ENCODE results near the gene ELAVL1. TPM values are rescaled to one million over a fixed set of nuclear protein-coding genes. Genes with fewer than 3 reads are reported as not detected.

ELAVL1 gene
- total and polyA plus RNA-seq, 2 donors (not counting 1 experiment from before 2014, with no cell fraction given), result 21.8 to 63.5 TPM

DNA sequence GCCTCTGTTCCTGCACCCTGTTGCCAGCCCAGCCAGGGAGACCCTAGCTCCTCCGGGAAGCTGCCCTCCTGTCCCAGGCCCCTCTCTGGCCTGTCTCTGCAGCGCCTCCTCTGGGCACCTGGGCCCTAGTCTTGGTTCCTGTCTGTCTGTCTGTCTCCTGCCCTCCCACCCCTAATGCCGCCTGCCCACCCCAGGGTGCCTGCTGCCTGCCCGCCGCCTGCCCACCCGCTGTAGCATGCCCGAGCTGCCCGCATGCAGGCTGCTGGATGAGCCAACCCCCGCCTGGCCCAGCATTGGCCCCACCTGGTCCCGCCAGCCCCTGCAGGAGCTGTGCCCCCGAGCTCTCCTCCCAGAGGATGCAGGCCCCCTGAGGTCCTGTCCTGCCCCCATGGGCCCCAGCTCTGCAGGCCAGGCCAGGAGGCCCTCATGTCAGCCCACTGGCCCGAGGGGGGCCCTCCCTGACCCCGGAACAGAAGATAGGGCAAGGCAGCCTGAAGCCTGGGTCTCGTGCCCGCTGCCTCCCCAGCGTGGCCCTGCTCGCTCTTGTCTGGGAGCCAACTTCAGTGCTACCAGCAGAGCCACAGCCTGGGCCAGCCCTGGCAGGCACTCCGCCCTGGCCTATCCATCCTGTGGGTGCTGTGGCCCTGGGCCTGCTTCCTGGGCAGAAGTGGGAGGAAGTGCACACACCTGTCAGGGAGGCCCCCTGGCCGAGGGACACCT lies 96.5 kb downstream of the ELAVL1 start:
- intact Hi-C loops (cut with micrococcal nuclease), result no loop called here
- Histone ChIP-seq H3K27me3 (replicated peaks in 1 of 4; ENCODE audit: control extremely low read depth in 1 of 4, control insufficient read depth in 3 of 4, insufficient read depth in 4 of 4, low read length in 3 of 4) (no peaks in the 10 kb centered on the region), H3K9me3 (ENCODE audit: control extremely low read depth in 1 of 3, control insufficient read depth in 2 of 3, insufficient read depth in 1 of 3, low read length in 2 of 3) (no peaks in the 10 kb centered on the region), H3K4me2 (replicated peaks; ENCODE audit: low read depth, low read length, poor library complexity, severe bottlenecking) (no peak overlapping the region), H2AFZ (ENCODE audit: insufficient read depth, low read depth, low read length, poor library complexity, severe bottlenecking) (no peak overlapping the region), H3K4me1 (ENCODE audit: control insufficient read depth in 2 of 2, insufficient read depth in 2 of 2, low read length in 2 of 2) (peaks cover 12 to 13% of the 10 kb centered on the region in 2 donors), H4K20me1 (ENCODE audit: control insufficient read depth, insufficient read depth, low read length, poor library complexity, severe bottlenecking) (peaks cover 94% of the 10 kb centered on the region), H3K27ac (ENCODE audit: low read length in 2 of 2) (no peak overlapping the region), H3K9ac (ENCODE audit: low read length) (no peak overlapping the region), H3K4me3 (ENCODE audit: control extremely low read depth in 1 of 5, extremely low read depth in 1 of 5, insufficient read depth in 1 of 5, low read depth in 2 of 5, low read length in 4 of 5) (no peak overlapping the region), H3K79me2 (ENCODE audit: control insufficient read depth, insufficient read depth, low read length) (peaks cover 40% of the 10 kb centered on the region), H3K36me3 (replicated peaks in 1 of 2; ENCODE audit: control extremely low read depth in 1 of 2, control insufficient read depth in 1 of 2, extremely low read depth in 1 of 2, insufficient read depth in 2 of 2, low read length in 1 of 2) (peaks cover 3 to 41% of the 10 kb centered on the region in 2 experiments)
- no peaks in the 10 kb centered on the region for H3K27me3 Mint-ChIP-seq
- H3K4me1 Mint-ChIP-seq, result peaks cover 18% of the 10 kb centered on the region
- no peak overlapping the region for H3K4me3 Mint-ChIP-seq
- POLR2A ChIA-PET, result interaction anchor here (0.6 kb wide), 2 partner anchors 46 to 158 kb away, joined by 3 to 5 read pairs; no protein-coding TSS in a partner anchor
- CTCF ChIA-PET, result interaction anchor here (1.3 kb wide), 1 partner anchor 9 kb away, joined by 3 read pairs; no protein-coding TSS in a partner anchor
- peak; percentile 22 for DNase-seq
- H3K9me3 Mint-ChIP-seq (ENCODE audit: insufficient read depth), result no peaks in the 10 kb centered on the region
- TF ChIP-seq EZH2 (IDR thresholded peaks at IDR 0.05; ENCODE audit: borderline replicate concordance, insufficient read depth, low read depth, low read length, poor library complexity, severe bottlenecking), result no peak
- TF ChIP-seq, protein P1, sequence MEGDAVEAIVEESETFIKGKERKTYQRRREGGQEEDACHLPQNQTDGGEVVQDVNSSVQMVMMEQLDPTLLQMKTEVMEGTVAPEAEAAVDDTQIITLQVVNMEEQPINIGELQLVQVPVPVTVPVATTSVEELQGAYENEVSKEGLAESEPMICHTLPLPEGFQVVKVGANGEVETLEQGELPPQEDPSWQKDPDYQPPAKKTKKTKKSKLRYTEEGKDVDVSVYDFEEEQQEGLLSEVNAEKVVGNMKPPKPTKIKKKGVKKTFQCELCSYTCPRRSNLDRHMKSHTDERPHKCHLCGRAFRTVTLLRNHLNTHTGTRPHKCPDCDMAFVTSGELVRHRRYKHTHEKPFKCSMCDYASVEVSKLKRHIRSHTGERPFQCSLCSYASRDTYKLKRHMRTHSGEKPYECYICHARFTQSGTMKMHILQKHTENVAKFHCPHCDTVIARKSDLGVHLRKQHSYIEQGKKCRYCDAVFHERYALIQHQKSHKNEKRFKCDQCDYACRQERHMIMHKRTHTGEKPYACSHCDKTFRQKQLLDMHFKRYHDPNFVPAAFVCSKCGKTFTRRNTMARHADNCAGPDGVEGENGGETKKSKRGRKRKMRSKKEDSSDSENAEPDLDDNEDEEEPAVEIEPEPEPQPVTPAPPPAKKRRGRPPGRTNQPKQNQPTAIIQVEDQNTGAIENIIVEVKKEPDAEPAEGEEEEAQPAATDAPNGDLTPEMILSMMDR (IDR thresholded peaks at IDR 0.05), result no peak
- H3K27ac Mint-ChIP-seq, result no peak overlapping the region
- ATAC-seq (ENCODE audit: low read depth), result no peak
- 93% methylated on average over 19 of the region's 19 CpGs for WGBS (ENCODE audit: insufficient coverage)

Other genes with a start within 250 kb of the ELAVL1 start
- gene CLEC4M, start 242.4 kb downstream of the ELAVL1 start, total RNA-seq, result 0.52 TPM in 1 of 2 replicates, not detected in the other
- gene CLEC4M, start 242.4 kb downstream of the ELAVL1 start, polyA plus RNA-seq, result 0.10 TPM in 1 of 2 replicates, not detected in the other
- gene EVI5L, start 175.4 kb downstream of the ELAVL1 start, total RNA-seq, result 11.2 and 11.8 TPM in 2 replicates
- 6.1 and 7.9 TPM in 2 replicates for gene EVI5L, start 175.4 kb downstream of the ELAVL1 start, polyA plus RNA-seq
- gene PRR36, start 131.3 kb downstream of the ELAVL1 start, total RNA-seq, result not detected in 2 replicates
- gene PRR36, start 131.3 kb downstream of the ELAVL1 start, polyA plus RNA-seq, result 0.01 and 0.04 TPM in 2 replicates
- gene LRRC8E, start 117.1 kb downstream of the ELAVL1 start, total RNA-seq, result not detected in 2 replicates
- gene LRRC8E, start 117.1 kb downstream of the ELAVL1 start, polyA plus RNA-seq, result not detected in 2 replicates
- 71.9 and 76.3 TPM in 2 replicates for gene MAP2K7, start 101.8 kb downstream of the ELAVL1 start, total RNA-seq
- 56.0 and 79.7 TPM in 2 replicates for gene MAP2K7, start 101.8 kb downstream of the ELAVL1 start, polyA plus RNA-seq
- 0.22 TPM in 1 of 2 replicates, not detected in the other for gene TGFBR3L, start 90.8 kb downstream of the ELAVL1 start, total RNA-seq
- gene TGFBR3L, start 90.8 kb downstream of the ELAVL1 start, polyA plus RNA-seq, result 0.21 and 0.22 TPM in 2 replicates
- gene SNAPC2, start 85.3 kb downstream of the ELAVL1 start, total RNA-seq, result 19.3 and 19.9 TPM in 2 replicates
- 19.5 and 21.7 TPM in 2 replicates for gene SNAPC2, start 85.3 kb downstream of the ELAVL1 start, polyA plus RNA-seq
- gene CTXN1, start 79.5 kb downstream of the ELAVL1 start, total RNA-seq, result not detected in 2 replicates
- gene CTXN1, start 79.5 kb downstream of the ELAVL1 start, polyA plus RNA-seq, result not detected in 2 replicates
- 62.1 and 66.5 TPM in 2 replicates for gene TIMM44, start 62.0 kb downstream of the ELAVL1 start, total RNA-seq
- 48.9 and 72.2 TPM in 2 replicates for gene TIMM44, start 62.0 kb downstream of the ELAVL1 start, polyA plus RNA-seq
- gene CCL25, start 47.1 kb upstream of the ELAVL1 start, total RNA-seq, result not detected in 2 replicates
- 0.28 TPM in 1 of 2 replicates, not detected in the other for gene CCL25, start 47.1 kb upstream of the ELAVL1 start, polyA plus RNA-seq
- gene FBN3, start 144.0 kb upstream of the ELAVL1 start, total RNA-seq, result not detected in 2 replicates
- not detected in 2 replicates for gene FBN3, start 144.0 kb upstream of the ELAVL1 start, polyA plus RNA-seq
- 125 and 146 TPM in 2 replicates for gene CERS4, start 203.7 kb upstream of the ELAVL1 start, total RNA-seq
- gene CERS4, start 203.7 kb upstream of the ELAVL1 start, polyA plus RNA-seq, result 98.2 and 104 TPM in 2 replicates

Data from B cell (primary cell).